ENCODE data around the gene ST13.

The ST13 gene

GRCh38 chr22:40813912-40814315 lies 42.5 kb downstream of the ST13 start:
- Histone ChIP-seq H2AFZ (ENCODE audit: insufficient read depth, low read length, poor library complexity) (no peak overlapping the region), H3K27ac (ENCODE audit: low read depth, low read length) (no peak overlapping the region), H3K4me2 (ENCODE audit: low read length) (no peak overlapping the region), H2BK120ac (ENCODE audit: insufficient read depth, low read length, poor library complexity) (no peak overlapping the region), H3K9me3 (ENCODE audit: insufficient read depth, low read depth, low read length) (no peaks in the 10 kb centered on the region), H3K23ac (ENCODE audit: low read length) (no peak overlapping the region), H4K91ac (ENCODE audit: low read depth, low read length) (no peak overlapping the region), H2AK5ac (ENCODE audit: low read length) (no peak overlapping the region), H3K27me3 (ENCODE audit: insufficient read depth, low read length) (no peaks in the 10 kb centered on the region), H3K79me1 (ENCODE audit: low read length) (peaks cover 4% of the 10 kb centered on the region), H3K36me3 (ENCODE audit: control insufficient read depth in 1 of 2, insufficient read depth in 2 of 2, low read length in 2 of 2) (peaks cover 2 to 6% of the 10 kb centered on the region in 2 experiments), H4K12ac (ENCODE audit: low read depth, low read length) (no peak overlapping the region), H3K18ac (ENCODE audit: low read length) (no peak overlapping the region), H3K4me3 (ENCODE audit: low read depth, low read length) (no peak overlapping the region), H3K4ac (ENCODE audit: low read depth, low read length) (peak overlapping the region; percentile 62), H2BK5ac (ENCODE audit: low read depth, low read length, poor library complexity) (no peak overlapping the region), H3K4me1 (ENCODE audit: control insufficient read depth in 1 of 2, insufficient read depth in 2 of 2, low read length in 2 of 2) (peaks cover 7 to 12% of the 10 kb centered on the region in 2 experiments), H4K8ac (ENCODE audit: low read depth, low read length) (no peak overlapping the region), H2BK12ac (ENCODE audit: low read length) (no peak overlapping the region), H3K79me2 (ENCODE audit: control insufficient read depth, insufficient read depth, low read length, poor library complexity) (peaks cover 20% of the 10 kb centered on the region), H3K9ac (ENCODE audit: low read length) (no peak overlapping the region), H3K14ac (ENCODE audit: low read length) (no peak overlapping the region)
- DNase-seq, result no peak

GRCh38 chr22:40808018-40808841 lies 48.2 kb downstream of the ST13 start:
- H2AFZ ChIP-seq (ENCODE audit: insufficient read depth, low read length, poor library complexity), result no peak overlapping the region
- H3K79me1 ChIP-seq (ENCODE audit: low read length), result no peaks in the 10 kb centered on the region

GRCh38 chr22:40806711-40807110 lies 49.7 kb downstream of the ST13 start:
- Histone ChIP-seq H3K27me3 (ENCODE audit: insufficient read depth, low read length) (no peaks in the 10 kb centered on the region), H4K91ac (ENCODE audit: low read depth, low read length) (no peak overlapping the region), H2AFZ (ENCODE audit: insufficient read depth, low read length, poor library complexity) (no peak overlapping the region), H3K4me2 (ENCODE audit: low read length) (no peak overlapping the region), H3K27ac (ENCODE audit: low read depth, low read length) (no peak overlapping the region), H3K23ac (ENCODE audit: low read length) (no peak overlapping the region), H3K79me1 (ENCODE audit: low read length) (no peaks in the 10 kb centered on the region), H2BK120ac (ENCODE audit: insufficient read depth, low read length, poor library complexity) (no peak overlapping the region), H3K9me3 (ENCODE audit: insufficient read depth, low read depth, low read length) (no peaks in the 10 kb centered on the region), H2AK5ac (ENCODE audit: low read length) (no peak overlapping the region), H4K8ac (ENCODE audit: low read depth, low read length) (no peak overlapping the region), H3K14ac (ENCODE audit: low read length) (no peak overlapping the region), H3K4ac (ENCODE audit: low read depth, low read length) (peak overlapping the region; percentile 77), H3K4me1 (ENCODE audit: control insufficient read depth in 1 of 2, insufficient read depth in 2 of 2, low read length in 2 of 2) (peaks cover 0 to 7% of the 10 kb centered on the region in 2 experiments), H3K18ac (ENCODE audit: low read length) (no peak overlapping the region), H2BK5ac (ENCODE audit: low read depth, low read length, poor library complexity) (no peak overlapping the region), H3K9ac (ENCODE audit: low read length) (no peak overlapping the region), H2BK12ac (ENCODE audit: low read length) (no peak overlapping the region), H3K79me2 (ENCODE audit: control insufficient read depth, insufficient read depth, low read length, poor library complexity) (peaks cover 3% of the 10 kb centered on the region), H4K12ac (ENCODE audit: low read depth, low read length) (no peak overlapping the region), H3K36me3 (ENCODE audit: control insufficient read depth in 1 of 2, insufficient read depth in 2 of 2, low read length in 2 of 2) (peaks cover 2 to 6% of the 10 kb centered on the region in 2 experiments), H3K4me3 (ENCODE audit: low read depth, low read length) (no peak overlapping the region)
- DNase-seq, result no peak
- no CpG with 5 or more reads among the region's 3 CpGs for WGBS (ENCODE audit: extremely low coverage, insufficient coverage, insufficient read length)

More at GRCh38 chr22:40808018-40808841, 48.2 kb downstream of the ST13 start:
- no peak overlapping the region for H2AK5ac ChIP-seq (ENCODE audit: low read length)
- H3K27me3 ChIP-seq (ENCODE audit: insufficient read depth, low read length), result no peaks in the 10 kb centered on the region
- no peak for DNase-seq
- no peak overlapping the region for H4K91ac ChIP-seq (ENCODE audit: low read depth, low read length)
- no peak overlapping the region for H4K12ac ChIP-seq (ENCODE audit: low read depth, low read length)
- H3K23ac ChIP-seq (ENCODE audit: low read length), result no peak overlapping the region
- WGBS (ENCODE audit: extremely low coverage, insufficient coverage, insufficient read length), result no CpG with 5 or more reads among the region's 6 CpGs
- H3K4ac ChIP-seq (ENCODE audit: low read depth, low read length), result no peak overlapping the region
- H3K18ac ChIP-seq (ENCODE audit: low read length), result no peak overlapping the region
- no peak overlapping the region for H3K27ac ChIP-seq (ENCODE audit: low read depth, low read length)
- peaks cover 0 to 7% of the 10 kb centered on the region in 2 experiments for H3K4me1 ChIP-seq (ENCODE audit: control insufficient read depth in 1 of 2, insufficient read depth in 2 of 2, low read length in 2 of 2)
- no peak overlapping the region for H4K8ac ChIP-seq (ENCODE audit: low read depth, low read length)
- peaks cover 4 to 5% of the 10 kb centered on the region in 2 experiments for H3K36me3 ChIP-seq (ENCODE audit: control insufficient read depth in 1 of 2, insufficient read depth in 2 of 2, low read length in 2 of 2)
- no peak overlapping the region for H3K4me3 ChIP-seq (ENCODE audit: low read depth, low read length)
- no peak overlapping the region for H2BK5ac ChIP-seq (ENCODE audit: low read depth, low read length, poor library complexity)
- H3K14ac ChIP-seq (ENCODE audit: low read length), result no peak overlapping the region
- no peak overlapping the region for H3K9ac ChIP-seq (ENCODE audit: low read length)
- H2BK120ac ChIP-seq (ENCODE audit: insufficient read depth, low read length, poor library complexity), result no peak overlapping the region
- H3K4me2 ChIP-seq (ENCODE audit: low read length), result no peak overlapping the region
- no peak overlapping the region for H2BK12ac ChIP-seq (ENCODE audit: low read length)
- peaks cover 3% of the 10 kb centered on the region for H3K79me2 ChIP-seq (ENCODE audit: control insufficient read depth, insufficient read depth, low read length, poor library complexity)
- no peaks in the 10 kb centered on the region for H3K9me3 ChIP-seq (ENCODE audit: insufficient read depth, low read depth, low read length)

GRCh38 chr22:40805699-40806203 lies 50.7 kb downstream of the ST13 start:
- H3K4me3 ChIP-seq (ENCODE audit: low read depth, low read length), result no peak overlapping the region
- WGBS (ENCODE audit: extremely low coverage, insufficient coverage, insufficient read length), result no CpG with 5 or more reads among the region's 3 CpGs

More at GRCh38 chr22:40805699-40806203, 50.7 kb downstream of the ST13 start:
- Histone ChIP-seq H2BK12ac (ENCODE audit: low read length) (no peak overlapping the region), H2AFZ (ENCODE audit: insufficient read depth, low read length, poor library complexity) (no peak overlapping the region), H2AK5ac (ENCODE audit: low read length) (no peak overlapping the region), H2BK5ac (ENCODE audit: low read depth, low read length, poor library complexity) (no peak overlapping the region), H4K12ac (ENCODE audit: low read depth, low read length) (no peak overlapping the region), H3K9me3 (ENCODE audit: insufficient read depth, low read depth, low read length) (no peaks in the 10 kb centered on the region), H3K4me1 (ENCODE audit: control insufficient read depth in 1 of 2, insufficient read depth in 2 of 2, low read length in 2 of 2) (peaks cover 0 to 7% of the 10 kb centered on the region in 2 experiments), H3K4me2 (ENCODE audit: low read length) (no peak overlapping the region), H3K14ac (ENCODE audit: low read length) (no peak overlapping the region), H3K79me1 (ENCODE audit: low read length) (no peaks in the 10 kb centered on the region), H3K27me3 (ENCODE audit: insufficient read depth, low read length) (no peaks in the 10 kb centered on the region), H4K8ac (ENCODE audit: low read depth, low read length) (no peak overlapping the region), H4K91ac (ENCODE audit: low read depth, low read length) (no peak overlapping the region), H3K18ac (ENCODE audit: low read length) (peak overlapping the region; percentile 40), H2BK120ac (ENCODE audit: insufficient read depth, low read length, poor library complexity) (no peak overlapping the region), H3K79me2 (ENCODE audit: control insufficient read depth, insufficient read depth, low read length, poor library complexity) (no peaks in the 10 kb centered on the region), H3K36me3 (ENCODE audit: control insufficient read depth in 1 of 2, insufficient read depth in 2 of 2, low read length in 2 of 2) (peaks cover 2 to 6% of the 10 kb centered on the region in 2 experiments), H3K9ac (ENCODE audit: low read length) (no peak overlapping the region), H3K27ac (ENCODE audit: low read depth, low read length) (peak overlapping the region; percentile 27), H3K23ac (ENCODE audit: low read length) (no peak overlapping the region), H3K4ac (ENCODE audit: low read depth, low read length) (no peak overlapping the region)
- no peak for DNase-seq

All from trophoblast cell (in vitro differentiated cells and primary cell).